Measurements from ENCODE around the gene HDGFL2. TPM values are rescaled to one million over a fixed set of nuclear protein-coding genes. Genes with fewer than 3 reads are reported as not detected.

Gene HDGFL2
- total RNA-seq, 2 experiments from 2014 or later = 17.2 to 18.0 TPM

- Histone ChIP-seq H3K4me1 (ENCODE audit: insufficient read depth, low read length) (peaks cover 25% of the 10 kb centered on the region), H3K27ac (ENCODE audit: low read depth in 1 of 2, low read length in 2 of 2) (peak overlapping the region; percentile 49 to 68), H3K36me3 (ENCODE audit: insufficient read depth, low read length) (peaks cover 33% of the 10 kb centered on the region), H3K9me3 (ENCODE audit: control insufficient read depth in 1 of 2, insufficient read depth in 1 of 2, low read length in 2 of 2) (no peaks in the 10 kb centered on the region), H3K27me3 (ENCODE audit: control insufficient read depth in 1 of 2, insufficient read depth in 2 of 2, low read length in 2 of 2) (no peaks in the 10 kb centered on the region), H3K4me3 (ENCODE audit: low read length) (peak overlapping the region; percentile 70)
- ChIA-PET POLR2A (interaction anchor here (1.1 to 4.2 kb wide), 2 partner anchors 15 to 694 kb away, joined by 3 to 36 read pairs; partner anchors contain the start of genes HDGFL2 and MRPL54), CTCF (interaction anchor here (1.1 kb wide), 1 partner anchor 56 kb away, joined by 4 read pairs; the partner anchor contains the start of gene SH3GL1)
- Mint-ChIP-seq H3K4me1 (ENCODE audit: low read depth) (peaks cover 16% of the 10 kb centered on the region), H3K27ac (peak overlapping the region; percentile 89), H3K4me3 (peak overlapping the region; percentile 94), H3K9me3 (no peaks in the 10 kb centered on the region), H3K36me3 (ENCODE audit: low read depth) (peaks cover 32% of the 10 kb centered on the region), H3K27me3 (no peaks in the 10 kb centered on the region)
- DNase-seq = peak in 2 of 14 experiments; percentile 35 to 43
- ATAC-seq (ENCODE audit: poor library complexity) = no peak
- intact Hi-C loops (cut with DNase I, micrococcal nuclease) = loop anchor here (2.0 to 5.0 kb wide), 5 partner anchors 54 to 274 kb away; partner anchors contain the start of genes ANKRD24 (in 1 of the 2), CHAF1A (in 1 of the 2), SH3GL1 (in 1 of the 2) and SIRT6 (in 1 of the 2)
- no peak for TF ChIP-seq CTCF (IDR thresholded peaks at IDR 0.05)
These were observed 15.6 kb upstream of the HDGFL2 start for GRCh38 chr19:4456476-4456842.

GRCh38 chr19:4456843-4457653, 15.0 kb upstream of the HDGFL2 start:
- peak in 12 of 14 experiments; percentile 18 to 76 (median 46) for DNase-seq
- H3K4me3 ChIP-seq (ENCODE audit: low read length) = peak overlapping the region; percentile 70
- peaks cover 25% of the 10 kb centered on the region for H3K4me1 ChIP-seq (ENCODE audit: insufficient read depth, low read length)
- peak; percentile 21 for ATAC-seq (ENCODE audit: poor library complexity)
- H3K27ac Mint-ChIP-seq = peak overlapping the region; percentile 89
- H3K36me3 Mint-ChIP-seq (ENCODE audit: low read depth) = peaks cover 29% of the 10 kb centered on the region
- H3K4me3 Mint-ChIP-seq = peak overlapping the region; percentile 94
- no peaks in the 10 kb centered on the region for H3K9me3 ChIP-seq (ENCODE audit: control insufficient read depth in 1 of 2, insufficient read depth in 1 of 2, low read length in 2 of 2)
- no peaks in the 10 kb centered on the region for H3K9me3 Mint-ChIP-seq
- peak overlapping the region; percentile 49 to 68 for H3K27ac ChIP-seq (ENCODE audit: low read depth in 1 of 2, low read length in 2 of 2)
- H3K27me3 ChIP-seq (ENCODE audit: control insufficient read depth in 1 of 2, insufficient read depth in 2 of 2, low read length in 2 of 2) = no peaks in the 10 kb centered on the region
- intact Hi-C loops (cut with DNase I, micrococcal nuclease) = loop anchor here (1.0 to 5.0 kb wide), 8 partner anchors 14 to 275 kb away; partner anchors contain the start of genes CHAF1A (in 2 of the 2), ANKRD24 (in 1 of the 2), HDGFL2 (in 1 of the 2) and SH3GL1 (in 1 of the 2)
- no peak for TF ChIP-seq CTCF (IDR thresholded peaks at IDR 0.05)
- POLR2A ChIA-PET = interaction anchor here (0.6 to 4.2 kb wide), 4 partner anchors 14 to 694 kb away, joined by 3 to 36 read pairs (median 3); partner anchors contain the start of genes HDGFL2, MPND, MRPL54 and YJU2
- H3K36me3 ChIP-seq (ENCODE audit: insufficient read depth, low read length) = peaks cover 29% of the 10 kb centered on the region
- peaks cover 16% of the 10 kb centered on the region for H3K4me1 Mint-ChIP-seq (ENCODE audit: low read depth)
- CTCF ChIA-PET = interaction anchor here (1.1 kb wide), 1 partner anchor 57 kb away, joined by 4 read pairs; the partner anchor contains the start of gene SH3GL1
- H3K27me3 Mint-ChIP-seq = no peaks in the 10 kb centered on the region

DNA sequence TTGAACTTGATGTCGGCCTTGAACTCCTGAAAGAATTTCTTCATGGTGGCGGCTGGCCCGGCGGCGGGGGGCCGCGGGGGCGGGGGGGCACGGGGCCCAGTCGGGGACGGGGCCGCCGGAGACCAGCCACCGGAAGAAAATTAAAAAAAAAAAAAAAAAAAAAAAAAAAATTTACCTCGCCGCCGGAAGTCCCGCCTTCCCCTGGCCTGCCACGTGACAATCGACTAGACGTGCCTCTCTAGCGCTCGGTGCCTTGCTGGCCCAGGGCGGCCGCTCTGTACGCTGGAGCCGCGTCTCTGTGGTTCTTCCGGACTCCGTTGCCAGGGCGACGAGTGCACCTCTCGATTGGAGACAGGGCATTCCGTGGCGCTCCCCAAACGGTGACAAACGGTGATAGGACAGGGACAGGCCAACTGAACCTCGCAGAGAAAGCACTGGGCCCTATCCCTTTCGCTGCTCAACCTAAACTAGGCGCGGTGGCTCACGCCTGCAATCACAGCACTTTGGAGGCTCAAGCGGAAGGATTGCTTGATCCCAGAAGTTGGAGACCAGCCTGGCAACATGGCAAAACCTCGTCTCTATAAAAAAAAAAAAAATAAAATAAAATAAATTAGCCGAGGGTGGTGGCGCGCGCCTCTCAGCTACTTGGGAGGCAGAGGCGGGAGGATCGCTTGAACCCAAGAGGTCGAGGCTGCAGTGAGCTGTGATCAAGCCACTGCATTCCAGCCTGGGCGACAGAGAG, 14.3 kb upstream of the HDGFL2 start, which contains the start of gene UBXN6:
TSS of gene UBXN6 (minus strand) at position 141 of the 742 bp plus-strand sequence. CDS start at position 44, 97 bp downstream.
- intact Hi-C loops (cut with DNase I, micrococcal nuclease) = loop anchor here (1.0 to 5.0 kb wide), 8 partner anchors 13 to 276 kb away; partner anchors contain the start of genes CHAF1A (in 2 of the 2), ANKRD24 (in 1 of the 2), HDGFL2 (in 1 of the 2) and SH3GL1 (in 1 of the 2)
- H3K27ac ChIP-seq (ENCODE audit: low read depth in 1 of 2, low read length in 2 of 2) = peak within 1 kb of the TSS; percentile 49 to 68
- no peaks in the 10 kb centered on the region for H3K27me3 ChIP-seq (ENCODE audit: control insufficient read depth in 1 of 2, insufficient read depth in 2 of 2, low read length in 2 of 2)
- TF ChIP-seq CTCF (IDR thresholded peaks at IDR 0.05) = no peak
- Mint-ChIP-seq H3K4me1 (ENCODE audit: low read depth) (peaks cover 16% of the 10 kb centered on the region), H3K27me3 (no peaks in the 10 kb centered on the region), H3K36me3 (ENCODE audit: low read depth) (peaks cover 21% of the 10 kb centered on the region), H3K27ac (peak within 1 kb of the TSS; percentile 89), H3K4me3 (peak within 1 kb of the TSS; percentile 94), H3K9me3 (no peaks in the 10 kb centered on the region)
- ATAC-seq (ENCODE audit: poor library complexity) (peak; percentile 95), DNase-seq (peak; percentile 96 to 100 (median 98))
- H3K36me3 ChIP-seq (ENCODE audit: insufficient read depth, low read length) = peaks cover 21% of the 10 kb centered on the region
- no peaks in the 10 kb centered on the region for H3K9me3 ChIP-seq (ENCODE audit: control insufficient read depth in 1 of 2, insufficient read depth in 1 of 2, low read length in 2 of 2)
- ChIA-PET CTCF (interaction anchor here (1.1 kb wide), 1 partner anchor 57 kb away, joined by 4 read pairs; the partner anchor contains the start of gene SH3GL1), POLR2A (interaction anchor here (0.6 to 4.2 kb wide), 4 partner anchors 13 to 695 kb away, joined by 3 to 36 read pairs (median 3); partner anchors contain the start of genes HDGFL2, MPND, MRPL54 and YJU2)
- H3K4me1 ChIP-seq (ENCODE audit: insufficient read depth, low read length) = peaks cover 25% of the 10 kb centered on the region
- H3K4me3 ChIP-seq (ENCODE audit: low read length) = peak within 1 kb of the TSS; percentile 70

Data from CD4-positive, alpha-beta T cell (primary cell).